Kidney tubule cell (primary cell): ENCODE data around the gene GDF2.

Experiments
- DNase-seq: peaks from one replicate; pipeline ENCODE4 v3.0.0-alpha.2; 2018; ENCODE audit warnings: low spot score

The GDF2 gene

GRCh38 chr10:47334466-47335295 lies 12.4 kb downstream of the GDF2 start:
- DNase-seq, result no peak

GRCh38 chr10:47335906-47336305 lies 13.7 kb downstream of the GDF2 start:
- no peak for DNase-seq

GRCh38 chr10:47336387-47337134 lies 14.3 kb downstream of the GDF2 start:
- no peak for DNase-seq

- DNase-seq, result no peak
Observed at GRCh38 chr10:47337310-47337709, 15.1 kb downstream of the GDF2 start.

GRCh38 chr10:47339186-47339735 lies 17.0 kb downstream of the GDF2 start:
- DNase-seq, result no peak

- DNase-seq, result no peak
Observed at GRCh38 chr10:47339759-47340607, 17.7 kb downstream of the GDF2 start.

- DNase-seq, result peak; percentile 68
Observed at GRCh38 chr10:47340608-47341170, 18.4 kb downstream of the GDF2 start.

- no peak for DNase-seq
Observed at GRCh38 chr10:47344996-47345870, 23.0 kb downstream of the GDF2 start.

- no peak for DNase-seq
Observed at GRCh38 chr10:47346581-47347302, 24.5 kb downstream of the GDF2 start.

- no peak for DNase-seq
Observed at GRCh38 chr10:47347303-47347675, 25.0 kb downstream of the GDF2 start.

GRCh38 chr10:47348138-47348651 lies 25.9 kb downstream of the GDF2 start, which contains the start of gene RBP3:
Gene RBP3 (plus strand): TSS chr10:47348363. CDS start chr10:47348485, 122 bp downstream.
- no peak for DNase-seq

GRCh38 chr10:47348661-47349470 lies 26.6 kb downstream of the GDF2 start:
- no peak for DNase-seq

- DNase-seq, result no peak
Observed at GRCh38 chr10:47349516-47349915, 27.3 kb downstream of the GDF2 start.

GRCh38 chr10:47349941-47350371 lies 27.7 kb downstream of the GDF2 start:
- no peak for DNase-seq

- no peak for DNase-seq
Observed at GRCh38 chr10:47350671-47351640, 28.7 kb downstream of the GDF2 start.

- no peak for DNase-seq
Observed at GRCh38 chr10:47351899-47352815, 29.9 kb downstream of the GDF2 start.

GRCh38 chr10:47353351-47353750 lies 31.1 kb downstream of the GDF2 start:
- no peak for DNase-seq
